GM21390 (cell line): ENCODE measurements around the gene TDP1.
A peak's percentile ranks its signal among the peaks of the same experiment; 100 is the strongest.
"Not testable (repeated sequence)": the region's sequence is repeated elsewhere in the genome, so short reads cannot be mapped to it uniquely, and the experiment has no call there.

ENCODE experiments used
- ATAC-seq: cut with Tn5 transposase; IDR thresholded peaks from one replicate; pipeline ENCODE4 v1.9.1; 2021; ENCODE audit not compliant: unreplicated experiment

The TDP1 gene

GRCh38 chr14:90042496-90043252 lies 86.9 kb downstream of the TDP1 start:
- no peak for ATAC-seq

GRCh38 chr14:90045616-90046015 lies 89.9 kb downstream of the TDP1 start:
- ATAC-seq: no peak

- no peak for ATAC-seq
Observed at GRCh38 chr14:90049390-90049789, 93.7 kb downstream of the TDP1 start.

GRCh38 chr14:90050271-90050670 lies 94.5 kb downstream of the TDP1 start:
- ATAC-seq: no peak

GRCh38 chr14:90053044-90053443 lies 97.3 kb downstream of the TDP1 start:
- no peak for ATAC-seq

GRCh38 chr14:90054803-90055202 lies 99.1 kb downstream of the TDP1 start:
- ATAC-seq: no peak

- ATAC-seq: no peak
Observed at GRCh38 chr14:90056826-90057225, 101.1 kb downstream of the TDP1 start.

- no peak for ATAC-seq
Observed at GRCh38 chr14:90058876-90059458, 103.2 kb downstream of the TDP1 start.

GRCh38 chr14:90060312-90060964 lies 104.7 kb downstream of the TDP1 start:
- ATAC-seq: peak; percentile 71

GRCh38 chr14:90060965-90061684 lies 105.4 kb downstream of the TDP1 start:
- peak; percentile 20 for ATAC-seq

- ATAC-seq: no peak
Observed at GRCh38 chr14:90061685-90062126, 106.0 kb downstream of the TDP1 start, which contains the start of gene KCNK13. Gene KCNK13, plus strand, starts transcription at chr14:90061994. Its CDS starts 212 bp downstream, at chr14:90062206.

GRCh38 chr14:90062127-90062794 lies 106.5 kb downstream of the TDP1 start:
- no peak for ATAC-seq

- no peak for ATAC-seq
Observed at GRCh38 chr14:90062822-90063539, 107.3 kb downstream of the TDP1 start.

GRCh38 chr14:90072350-90072749 lies 116.6 kb downstream of the TDP1 start:
- ATAC-seq: no peak

- no peak for ATAC-seq
Observed at GRCh38 chr14:90079576-90079975, 123.8 kb downstream of the TDP1 start.

GRCh38 chr14:90087433-90087832 lies 131.7 kb downstream of the TDP1 start:
- no peak for ATAC-seq

- ATAC-seq: no peak
Observed at GRCh38 chr14:90088176-90088575, 132.4 kb downstream of the TDP1 start.

GRCh38 chr14:90089486-90089885 lies 133.8 kb downstream of the TDP1 start:
- ATAC-seq: not testable (repeated sequence)

- ATAC-seq: no peak
Observed at GRCh38 chr14:90091393-90091792, 135.7 kb downstream of the TDP1 start.

GRCh38 chr14:90093942-90094595 lies 138.3 kb downstream of the TDP1 start:
- no peak for ATAC-seq
